ENCODE data around the gene SYNDIG1L.

- TF ChIP-seq NFE2L2 (IDR thresholded peaks at IDR 0.05; ENCODE audit: low read depth, low read length) (no peak), POLR2A (IDR thresholded peaks at IDR 0.05; ENCODE audit: low read depth, low read length) (no peak), CTCF (conservative IDR thresholded peaks at IDR 0.05; ENCODE audit: low read depth, low read length) (no peak), RFX5 (IDR thresholded peaks at IDR 0.05; ENCODE audit: low read depth, low read length) (no peak), BHLHE40 (IDR thresholded peaks at IDR 0.05; ENCODE audit: low read depth, low read length) (no peak), MAFK (IDR thresholded peaks at IDR 0.05; ENCODE audit: low read depth, low read length) (no peak)
These were observed 15.1 kb upstream of the SYNDIG1L start for GRCh38 chr14:74441113-74441512.
